ENCODE measurements around the gene ADNP2.
"Not testable (repeated sequence)": the region's sequence is repeated elsewhere in the genome, so short reads cannot be mapped to it uniquely, and the experiment has no call there.

The ADNP2 gene

GRCh38 chr18:80158365-80158764, 49.3 kb downstream of the ADNP2 start:
- Histone ChIP-seq H3K9ac (ENCODE audit: low read length in 5 of 5) (no peak overlapping the region), H3K4me1 (ENCODE audit: control insufficient read depth in 5 of 5, insufficient read depth in 5 of 5, low read length in 5 of 5) (peaks cover 0 to 8% (median 7%) of the 10 kb centered on the region in 5 donors), H3K27me3 (ENCODE audit: control insufficient read depth in 5 of 5, insufficient read depth in 4 of 5, low read length in 5 of 5) (peaks cover 0 to 12% (median 0%) of the 10 kb centered on the region in 5 donors), H3K9me3 (ENCODE audit: control insufficient read depth in 5 of 5, low read length in 5 of 5) (no peaks in the 10 kb centered on the region), H3K27ac (ENCODE audit: low read depth, low read length) (no peak overlapping the region), H3K36me3 (ENCODE audit: control insufficient read depth in 5 of 5, insufficient read depth in 5 of 5, low read length in 5 of 5) (no peaks in the 10 kb centered on the region), H3K4me3 (ENCODE audit: low read depth in 1 of 5, low read length in 5 of 5) (no peak overlapping the region)

DNA sequence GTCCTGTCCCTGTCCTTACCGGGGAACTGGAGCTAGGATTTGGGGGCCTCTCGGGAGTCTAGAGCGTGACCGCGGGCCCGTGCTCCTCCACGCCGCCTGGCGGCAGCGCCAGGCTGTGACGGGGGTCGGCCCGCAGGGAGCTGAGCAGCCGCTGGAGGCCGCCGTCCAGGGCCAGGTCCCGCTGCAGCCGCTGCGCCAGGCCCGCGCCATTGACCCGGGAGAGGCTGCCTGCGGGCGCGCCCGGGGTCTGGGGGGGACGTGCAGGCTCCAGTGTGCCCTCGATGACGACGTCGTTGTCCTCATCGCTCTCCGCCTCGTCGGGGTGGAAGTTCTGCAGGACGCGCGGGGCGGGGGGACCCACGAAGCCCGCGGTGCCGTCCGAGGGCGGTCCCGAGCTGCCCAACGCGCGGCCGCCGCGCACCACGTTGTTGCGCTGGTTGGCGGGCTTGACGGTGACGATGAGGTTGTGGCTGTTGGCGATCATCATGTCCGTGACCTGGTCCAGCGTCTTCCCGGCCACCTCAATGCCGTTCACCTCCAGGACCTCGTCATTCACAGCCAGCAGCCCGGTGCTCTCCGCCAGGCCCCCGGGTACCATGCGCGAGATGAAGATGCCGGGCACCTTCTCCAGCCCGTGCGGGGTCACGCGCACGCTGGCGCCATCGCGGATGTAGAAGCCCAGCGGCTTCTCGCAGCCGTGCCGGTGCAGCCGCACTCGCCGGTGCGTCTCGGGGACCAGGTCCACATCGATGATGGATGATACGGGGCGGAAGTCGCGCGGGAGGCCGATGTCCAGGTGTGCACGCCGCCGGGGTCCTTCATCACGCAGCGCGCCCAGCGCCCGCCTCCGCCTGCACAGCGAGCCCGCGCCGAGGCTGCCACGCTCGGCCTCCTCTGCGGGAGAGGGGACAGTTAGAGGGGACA, 50.9 kb downstream of the ADNP2 start:
- Histone ChIP-seq H3K36me3 (ENCODE audit: control insufficient read depth in 5 of 5, insufficient read depth in 5 of 5, low read length in 5 of 5) (no peaks in the 10 kb centered on the region), H3K4me3 (ENCODE audit: low read depth in 1 of 5, low read length in 5 of 5) (peak overlapping the region in 2 of 5 donors; percentile 47 to 54), H3K4me1 (ENCODE audit: control insufficient read depth in 5 of 5, insufficient read depth in 5 of 5, low read length in 5 of 5) (peaks cover 0 to 8% (median 7%) of the 10 kb centered on the region in 5 donors), H3K9ac (ENCODE audit: low read length in 5 of 5) (no peak overlapping the region), H3K27ac (ENCODE audit: low read depth, low read length) (no peak overlapping the region), H3K27me3 (ENCODE audit: control insufficient read depth in 5 of 5, insufficient read depth in 4 of 5, low read length in 5 of 5) (peaks cover 0 to 12% (median 0%) of the 10 kb centered on the region in 5 donors), H3K9me3 (ENCODE audit: control insufficient read depth in 5 of 5, low read length in 5 of 5) (peaks cover 0 to 10% (median 8%) of the 10 kb centered on the region in 5 donors)

DNA sequence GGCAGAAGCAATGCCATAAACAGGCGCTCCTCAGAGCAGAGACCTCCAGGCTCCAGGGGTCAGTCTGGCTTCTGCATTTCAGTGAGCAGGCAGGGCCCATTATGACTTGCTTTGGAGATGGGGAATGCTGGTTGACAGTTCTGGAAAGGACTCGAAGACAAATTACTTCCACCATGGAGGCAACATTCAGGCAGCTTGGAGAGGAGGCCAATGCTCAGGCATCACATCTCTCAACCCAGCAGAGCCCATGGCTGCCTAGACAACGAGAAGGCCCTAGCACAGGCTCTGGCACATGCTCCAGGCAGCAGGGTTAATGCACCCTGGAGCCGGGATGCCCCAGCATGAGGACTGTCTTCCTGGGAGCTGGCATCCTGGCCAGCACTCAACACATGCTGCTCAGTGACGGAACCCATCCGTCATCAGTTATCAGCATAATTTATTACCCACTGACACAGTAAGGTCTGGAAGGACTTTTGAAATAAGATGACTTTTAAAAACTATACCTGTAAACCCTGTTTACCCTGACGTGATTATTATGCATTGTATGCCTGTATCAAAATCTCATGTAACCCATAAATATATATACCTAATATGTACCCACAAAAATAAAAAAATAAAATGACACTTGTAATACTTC, 52.8 kb downstream of the ADNP2 start:
- H3K36me3 ChIP-seq (ENCODE audit: control insufficient read depth in 5 of 5, insufficient read depth in 5 of 5, low read length in 5 of 5) = no peaks in the 10 kb centered on the region
- H3K27me3 ChIP-seq (ENCODE audit: control insufficient read depth in 5 of 5, insufficient read depth in 4 of 5, low read length in 5 of 5) = peaks cover 0 to 12% (median 0%) of the 10 kb centered on the region in 5 donors
- H3K4me1 ChIP-seq (ENCODE audit: control insufficient read depth in 5 of 5, insufficient read depth in 5 of 5, low read length in 5 of 5) = peaks cover 0 to 8% (median 7%) of the 10 kb centered on the region in 5 donors
- no peak overlapping the region for H3K4me3 ChIP-seq (ENCODE audit: low read depth in 1 of 5, low read length in 5 of 5)
- H3K9me3 ChIP-seq (ENCODE audit: control insufficient read depth in 5 of 5, low read length in 5 of 5) = peaks cover 0 to 13% (median 8%) of the 10 kb centered on the region in 5 donors
- no peak overlapping the region for H3K9ac ChIP-seq (ENCODE audit: low read length in 5 of 5)
- H3K27ac ChIP-seq (ENCODE audit: low read depth, low read length) = no peak overlapping the region

DNA sequence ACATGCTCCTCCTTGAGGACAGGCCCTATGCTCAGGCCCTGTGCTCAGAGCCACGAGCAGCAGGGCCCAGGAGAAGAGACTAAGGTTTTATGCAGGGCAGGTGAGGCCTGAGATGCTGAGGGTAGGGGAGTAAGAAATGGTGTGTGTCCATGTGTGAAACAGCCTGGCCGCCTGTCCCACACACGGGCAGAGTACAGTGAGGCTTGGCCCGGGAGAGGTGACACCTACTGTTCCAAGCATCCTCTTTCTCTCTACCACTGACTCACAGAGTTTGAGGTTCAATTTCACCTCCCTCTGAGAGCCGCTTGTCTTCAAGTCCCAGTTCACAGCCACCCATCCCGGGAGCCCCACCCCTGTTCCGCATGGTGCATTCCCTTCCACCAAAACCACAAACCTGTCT, 54.1 kb downstream of the ADNP2 start:
- Histone ChIP-seq H3K4me3 (ENCODE audit: low read depth in 1 of 5, low read length in 5 of 5) (no peak overlapping the region), H3K27me3 (ENCODE audit: control insufficient read depth in 5 of 5, insufficient read depth in 4 of 5, low read length in 5 of 5) (peaks cover 0 to 15% (median 0%) of the 10 kb centered on the region in 5 donors), H3K9ac (ENCODE audit: low read length in 5 of 5) (no peak overlapping the region), H3K36me3 (ENCODE audit: control insufficient read depth in 5 of 5, insufficient read depth in 5 of 5, low read length in 5 of 5) (no peaks in the 10 kb centered on the region), H3K9me3 (ENCODE audit: control insufficient read depth in 5 of 5, low read length in 5 of 5) (peaks cover 0 to 13% (median 8%) of the 10 kb centered on the region in 5 donors), H3K4me1 (ENCODE audit: control insufficient read depth in 5 of 5, insufficient read depth in 5 of 5, low read length in 5 of 5) (peaks cover 0 to 8% (median 7%) of the 10 kb centered on the region in 5 donors), H3K27ac (ENCODE audit: low read depth, low read length) (no peak overlapping the region)

- H3K4me1 ChIP-seq (ENCODE audit: control insufficient read depth in 5 of 5, insufficient read depth in 5 of 5, low read length in 5 of 5); H3K27ac ChIP-seq (ENCODE audit: low read depth, low read length); H3K4me3 ChIP-seq (ENCODE audit: low read depth in 1 of 5, low read length in 5 of 5); H3K9ac ChIP-seq (ENCODE audit: low read length in 5 of 5); H3K36me3 ChIP-seq (ENCODE audit: control insufficient read depth in 5 of 5, insufficient read depth in 5 of 5, low read length in 5 of 5): not testable (repeated sequence)
- peaks cover 0 to 13% (median 8%) of the 10 kb centered on the region in 5 donors for H3K9me3 ChIP-seq (ENCODE audit: control insufficient read depth in 5 of 5, low read length in 5 of 5)
- peaks cover 0 to 15% (median 4%) of the 10 kb centered on the region in 5 donors for H3K27me3 ChIP-seq (ENCODE audit: control insufficient read depth in 5 of 5, insufficient read depth in 4 of 5, low read length in 5 of 5)
Measured at GRCh38 chr18:80164727-80165355, 55.8 kb downstream of the ADNP2 start.

DNA sequence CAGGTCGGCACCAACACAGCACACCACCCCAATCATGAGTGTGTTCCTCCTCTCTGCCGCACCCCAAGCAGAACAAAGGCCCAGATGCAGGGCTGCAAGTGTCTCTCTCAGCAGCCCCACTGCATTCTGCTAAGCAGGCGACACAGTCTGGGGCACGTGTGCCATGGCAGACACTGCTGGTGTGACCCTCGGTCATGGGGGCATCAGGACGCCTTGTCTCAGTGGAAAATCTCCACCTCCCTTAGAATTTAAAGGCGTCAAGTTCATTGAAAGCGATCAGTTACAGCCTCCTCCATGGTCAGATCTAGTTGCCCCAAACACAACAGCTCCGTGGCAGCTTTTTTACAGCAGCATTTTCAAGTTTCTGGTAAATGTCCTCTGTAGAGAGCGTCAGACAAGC, 57.2 kb downstream of the ADNP2 start:
- peaks cover 0 to 5% (median 3%) of the 10 kb centered on the region in 5 donors for H3K27me3 ChIP-seq (ENCODE audit: control insufficient read depth in 5 of 5, insufficient read depth in 4 of 5, low read length in 5 of 5)
- H3K9ac ChIP-seq (ENCODE audit: low read length in 5 of 5) = no peak overlapping the region
- H3K4me1 ChIP-seq (ENCODE audit: control insufficient read depth in 5 of 5, insufficient read depth in 5 of 5, low read length in 5 of 5) = peaks cover 0 to 11% (median 8%) of the 10 kb centered on the region in 5 donors
- H3K27ac ChIP-seq (ENCODE audit: low read depth, low read length) = no peak overlapping the region
- H3K36me3 ChIP-seq (ENCODE audit: control insufficient read depth in 5 of 5, insufficient read depth in 5 of 5, low read length in 5 of 5) = no peaks in the 10 kb centered on the region
- peaks cover 0 to 13% (median 8%) of the 10 kb centered on the region in 5 donors for H3K9me3 ChIP-seq (ENCODE audit: control insufficient read depth in 5 of 5, low read length in 5 of 5)
- no peak overlapping the region for H3K4me3 ChIP-seq (ENCODE audit: low read depth in 1 of 5, low read length in 5 of 5)

DNA sequence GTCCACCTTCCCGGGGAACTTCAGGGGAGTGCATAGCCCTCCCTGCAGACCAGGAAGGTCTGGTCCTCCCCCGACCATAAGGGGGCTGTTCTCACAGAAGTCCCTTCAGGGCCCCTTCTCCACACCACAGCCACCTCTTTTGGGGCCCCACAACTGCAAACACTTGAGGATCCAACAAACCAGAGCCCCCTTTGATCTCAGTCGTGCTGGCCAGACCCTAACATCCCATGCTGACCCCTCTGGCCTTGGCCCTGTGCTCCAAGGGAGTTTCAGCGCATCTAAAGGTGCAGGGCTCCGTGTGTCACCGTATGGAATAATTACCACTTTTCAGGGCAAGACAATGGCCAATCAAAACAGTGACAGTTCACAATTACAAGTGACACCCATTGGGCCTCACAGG, 57.7 kb downstream of the ADNP2 start:
- Histone ChIP-seq H3K4me1 (ENCODE audit: control insufficient read depth in 5 of 5, insufficient read depth in 5 of 5, low read length in 5 of 5) (peaks cover 0 to 15% (median 12%) of the 10 kb centered on the region in 5 donors), H3K27me3 (ENCODE audit: control insufficient read depth in 5 of 5, insufficient read depth in 4 of 5, low read length in 5 of 5) (peaks cover 0 to 5% (median 3%) of the 10 kb centered on the region in 5 donors), H3K4me3 (ENCODE audit: low read depth in 1 of 5, low read length in 5 of 5) (no peak overlapping the region), H3K36me3 (ENCODE audit: control insufficient read depth in 5 of 5, insufficient read depth in 5 of 5, low read length in 5 of 5) (no peaks in the 10 kb centered on the region), H3K9ac (ENCODE audit: low read length in 5 of 5) (no peak overlapping the region), H3K9me3 (ENCODE audit: control insufficient read depth in 5 of 5, low read length in 5 of 5) (peaks cover 0 to 13% (median 8%) of the 10 kb centered on the region in 5 donors), H3K27ac (ENCODE audit: low read depth, low read length) (no peak overlapping the region)

GRCh38 chr18:80167331-80167730, 58.3 kb downstream of the ADNP2 start:
- H3K4me3 ChIP-seq (ENCODE audit: low read depth in 1 of 5, low read length in 5 of 5) = no peak overlapping the region
- no peaks in the 10 kb centered on the region for H3K36me3 ChIP-seq (ENCODE audit: control insufficient read depth in 5 of 5, insufficient read depth in 5 of 5, low read length in 5 of 5)
- no peak overlapping the region for H3K9ac ChIP-seq (ENCODE audit: low read length in 5 of 5)
- H3K27me3 ChIP-seq (ENCODE audit: control insufficient read depth in 5 of 5, insufficient read depth in 4 of 5, low read length in 5 of 5) = peaks cover 0 to 5% (median 3%) of the 10 kb centered on the region in 5 donors
- peaks cover 0 to 13% (median 8%) of the 10 kb centered on the region in 5 donors for H3K9me3 ChIP-seq (ENCODE audit: control insufficient read depth in 5 of 5, low read length in 5 of 5)
- H3K4me1 ChIP-seq (ENCODE audit: control insufficient read depth in 5 of 5, insufficient read depth in 5 of 5, low read length in 5 of 5) = peaks cover 0 to 15% (median 12%) of the 10 kb centered on the region in 5 donors
- no peak overlapping the region for H3K27ac ChIP-seq (ENCODE audit: low read depth, low read length)

DNA sequence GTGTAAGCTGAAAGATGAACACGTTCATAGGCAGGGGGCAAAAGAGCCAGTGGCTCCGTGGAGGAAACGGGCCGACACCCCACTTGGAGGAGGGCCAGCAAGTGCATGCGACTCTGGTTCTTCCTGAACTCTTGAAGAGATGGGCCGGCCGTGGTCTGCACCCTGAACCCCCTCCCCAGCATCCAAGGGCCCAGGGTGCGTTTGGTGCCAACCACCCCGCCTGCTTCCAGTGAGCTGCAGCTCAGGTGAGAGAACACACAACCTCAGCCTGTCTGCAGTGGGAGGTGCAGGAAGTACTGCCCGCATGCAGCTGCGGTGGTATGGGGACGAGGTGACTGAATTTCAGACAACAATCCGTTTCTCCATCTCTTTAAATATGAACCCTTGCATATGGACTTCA, 58.9 kb downstream of the ADNP2 start:
- H3K27me3 ChIP-seq (ENCODE audit: control insufficient read depth in 5 of 5, insufficient read depth in 4 of 5, low read length in 5 of 5) = peaks cover 0 to 5% (median 4%) of the 10 kb centered on the region in 5 donors
- H3K36me3 ChIP-seq (ENCODE audit: control insufficient read depth in 5 of 5, insufficient read depth in 5 of 5, low read length in 5 of 5) = no peaks in the 10 kb centered on the region
- H3K9me3 ChIP-seq (ENCODE audit: control insufficient read depth in 5 of 5, low read length in 5 of 5) = peaks cover 0 to 13% (median 8%) of the 10 kb centered on the region in 5 donors
- no peak overlapping the region for H3K27ac ChIP-seq (ENCODE audit: low read depth, low read length)
- H3K4me1 ChIP-seq (ENCODE audit: control insufficient read depth in 5 of 5, insufficient read depth in 5 of 5, low read length in 5 of 5) = peaks cover 0 to 15% (median 12%) of the 10 kb centered on the region in 5 donors
- no peak overlapping the region for H3K9ac ChIP-seq (ENCODE audit: low read length in 5 of 5)
- no peak overlapping the region for H3K4me3 ChIP-seq (ENCODE audit: low read depth in 1 of 5, low read length in 5 of 5)

Data from subcutaneous abdominal adipose tissue (tissue), 5 donors.